Umbilical cord (tissue), 2 donors: ENCODE data around the gene EEF2. TPM values are rescaled to one million over a fixed set of nuclear protein-coding genes. Genes with fewer than 3 reads are reported as not detected.
A peak's percentile ranks its signal among the peaks of the same experiment; 100 is the strongest.
"Not testable (repeated sequence)": the region's sequence is repeated elsewhere in the genome, so short reads cannot be mapped to it uniquely, and the experiment has no call there.

Experiments
- DNase-seq: peaks from one replicate; pipeline ENCODE4 v3.0.0-alpha.2; 2015; ENCODE audit warnings: low spot score
- total RNA-seq: library from RNA; depleted of rRNA; stranded (reverse); fragments of >200 nt; gene quantifications from one replicate; pipeline ENCODE4 v1.2.3, GENCODE V29; 2014; ENCODE audit warnings: low replicate concordance; ENCODE audit not compliant: insufficient read depth

EEF2 gene
- total RNA-seq, 1 donor from 2014 or later = 2,474 TPM

DNA sequence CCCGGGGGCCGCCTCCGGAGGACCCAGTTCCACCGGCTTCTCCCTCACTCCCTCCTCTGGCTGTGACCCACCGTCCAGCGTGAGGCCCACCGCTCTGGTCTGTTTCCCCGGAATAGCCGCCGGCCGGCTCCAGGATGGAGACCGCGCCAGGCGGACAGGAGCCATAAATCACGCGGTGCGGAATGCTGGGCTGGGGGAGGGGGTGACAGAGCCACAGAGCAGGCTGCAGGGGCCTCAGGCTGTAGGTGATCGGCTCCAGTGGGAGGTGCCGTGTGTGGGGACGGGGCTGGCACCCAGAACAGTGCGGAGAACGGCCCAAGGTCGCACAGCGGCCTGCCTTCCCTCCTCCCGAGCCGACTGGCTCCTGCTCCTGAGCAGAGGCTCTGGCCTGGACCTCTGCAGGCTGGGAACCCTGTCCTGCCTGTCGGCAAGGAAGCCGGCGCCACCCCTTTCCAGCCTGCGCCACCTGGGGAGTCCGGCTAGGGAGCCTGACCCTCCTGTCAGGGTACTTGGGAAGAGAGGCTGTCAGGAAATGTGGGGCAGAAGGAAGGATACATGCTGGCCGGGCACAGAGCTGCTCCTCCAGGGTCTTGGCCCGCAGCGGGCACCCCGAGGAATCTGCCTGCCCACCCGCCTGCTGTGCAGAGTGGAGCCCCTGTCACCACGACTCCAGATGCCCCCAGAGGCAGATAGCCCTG is 30.6 kb upstream of the EEF2 start:
- peak; percentile 53 for DNase-seq

DNA sequence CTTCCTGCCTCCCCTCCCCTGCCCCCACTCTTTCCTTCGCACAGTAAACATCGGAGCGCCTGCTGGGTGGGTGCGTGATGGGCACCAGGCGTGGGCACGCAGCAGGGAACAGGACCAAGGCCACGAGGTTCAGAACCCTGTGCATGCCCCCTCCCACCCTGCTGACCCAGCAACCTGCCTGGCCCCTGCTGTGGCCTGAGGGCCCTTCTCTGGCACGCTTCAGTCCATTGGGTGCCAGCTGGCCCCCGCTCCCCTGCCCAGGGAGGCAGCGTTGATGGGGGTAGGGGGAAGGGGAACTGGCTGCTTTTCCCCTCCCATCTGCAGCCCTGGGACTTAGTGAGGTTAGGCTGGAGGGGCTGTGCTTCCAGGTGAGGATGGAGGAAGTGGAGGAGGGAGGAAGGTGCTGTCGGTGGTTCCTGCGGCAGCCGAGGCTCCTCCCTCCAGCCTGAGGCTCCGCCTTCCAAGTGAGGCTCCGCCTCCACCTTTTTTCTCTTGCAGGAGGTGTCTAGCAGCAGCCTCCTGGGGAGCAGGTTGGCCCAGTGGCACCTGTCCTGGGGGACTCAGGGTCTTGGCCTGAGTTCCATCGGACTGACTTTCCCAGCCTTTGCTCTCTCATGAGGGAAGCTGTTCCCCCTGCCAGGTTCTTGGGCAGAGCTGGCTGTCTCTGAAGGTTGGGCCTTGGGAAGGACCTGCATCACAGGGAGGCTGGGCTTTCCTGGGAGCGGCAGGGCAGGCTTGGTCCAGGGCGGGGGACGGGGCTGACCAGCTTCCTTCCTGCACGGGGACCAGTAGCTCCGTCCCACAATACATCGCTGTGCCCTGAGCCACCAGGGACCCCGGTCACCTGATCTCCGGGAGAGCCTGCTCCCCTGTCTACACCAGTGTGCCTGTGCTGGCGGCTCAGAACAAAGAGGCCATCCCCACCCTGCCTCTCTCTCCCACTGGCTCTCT is 29.6 kb upstream of the EEF2 start:
- peak; percentile 15 for DNase-seq

DNA sequence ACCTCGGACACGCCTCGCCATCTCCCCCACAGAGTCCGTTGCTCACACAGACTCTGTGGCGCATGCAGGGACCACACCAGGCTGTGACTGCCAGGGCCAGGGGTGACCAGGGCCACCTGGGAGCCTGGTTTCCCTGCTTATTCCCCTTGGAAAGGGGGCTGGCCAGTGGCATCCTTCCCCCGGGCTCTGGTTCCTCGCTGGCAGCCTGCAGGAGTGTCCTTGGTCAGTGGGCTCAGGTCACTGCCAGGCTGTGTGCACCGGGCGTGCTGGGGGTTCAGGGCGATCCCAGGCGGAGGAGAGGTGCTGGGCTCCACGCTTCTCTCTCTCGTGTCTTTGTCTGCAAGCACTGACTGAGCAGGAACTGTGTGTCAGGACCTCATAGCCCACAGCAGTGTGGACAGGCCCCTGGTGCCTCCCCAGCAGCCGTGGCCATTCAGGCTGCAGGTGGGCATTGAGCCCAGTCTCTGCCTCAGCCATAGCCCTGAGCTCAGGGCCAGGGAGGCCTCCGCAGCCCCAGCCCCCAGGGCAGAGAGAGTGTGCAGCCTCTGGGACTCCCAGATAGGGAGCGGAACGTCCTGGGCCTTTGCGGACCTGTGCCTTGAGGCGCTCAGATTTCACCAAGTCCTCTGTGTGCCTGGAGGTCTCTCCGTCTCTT is 28.8 kb upstream of the EEF2 start:
- DNase-seq = no peak

DNA sequence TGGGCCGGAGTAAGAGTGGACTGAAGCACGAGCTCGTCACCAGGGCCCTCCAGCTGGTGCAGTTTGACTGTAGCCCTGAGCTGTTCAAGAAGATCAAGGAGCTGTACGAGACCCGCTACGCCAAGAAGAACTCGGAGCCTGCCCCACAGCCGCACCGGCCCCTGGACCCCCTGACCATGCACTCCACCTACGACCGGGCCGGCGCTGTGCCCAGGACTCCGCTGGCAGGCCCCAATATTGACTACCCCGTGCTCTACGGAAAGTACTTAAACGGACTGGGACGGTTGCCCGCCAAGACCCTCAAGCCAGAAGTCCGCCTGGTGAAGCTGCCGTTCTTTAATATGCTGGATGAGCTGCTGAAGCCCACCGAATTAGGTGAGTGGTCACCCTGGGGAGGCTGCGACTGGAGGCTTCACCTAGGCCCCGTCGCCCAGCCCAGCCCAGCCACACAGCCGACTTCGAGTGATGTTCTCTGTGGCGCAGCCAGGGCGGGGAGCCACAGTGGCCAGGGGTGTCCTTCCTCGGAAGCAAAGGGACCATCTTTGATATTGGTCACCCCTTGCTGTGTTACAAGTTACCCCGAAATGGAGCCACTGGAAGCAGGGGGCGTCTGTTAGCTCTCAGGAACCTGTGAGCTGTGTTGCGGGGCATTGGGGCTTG is 27.8 kb upstream of the EEF2 start:
- DNase-seq = no peak

DNA sequence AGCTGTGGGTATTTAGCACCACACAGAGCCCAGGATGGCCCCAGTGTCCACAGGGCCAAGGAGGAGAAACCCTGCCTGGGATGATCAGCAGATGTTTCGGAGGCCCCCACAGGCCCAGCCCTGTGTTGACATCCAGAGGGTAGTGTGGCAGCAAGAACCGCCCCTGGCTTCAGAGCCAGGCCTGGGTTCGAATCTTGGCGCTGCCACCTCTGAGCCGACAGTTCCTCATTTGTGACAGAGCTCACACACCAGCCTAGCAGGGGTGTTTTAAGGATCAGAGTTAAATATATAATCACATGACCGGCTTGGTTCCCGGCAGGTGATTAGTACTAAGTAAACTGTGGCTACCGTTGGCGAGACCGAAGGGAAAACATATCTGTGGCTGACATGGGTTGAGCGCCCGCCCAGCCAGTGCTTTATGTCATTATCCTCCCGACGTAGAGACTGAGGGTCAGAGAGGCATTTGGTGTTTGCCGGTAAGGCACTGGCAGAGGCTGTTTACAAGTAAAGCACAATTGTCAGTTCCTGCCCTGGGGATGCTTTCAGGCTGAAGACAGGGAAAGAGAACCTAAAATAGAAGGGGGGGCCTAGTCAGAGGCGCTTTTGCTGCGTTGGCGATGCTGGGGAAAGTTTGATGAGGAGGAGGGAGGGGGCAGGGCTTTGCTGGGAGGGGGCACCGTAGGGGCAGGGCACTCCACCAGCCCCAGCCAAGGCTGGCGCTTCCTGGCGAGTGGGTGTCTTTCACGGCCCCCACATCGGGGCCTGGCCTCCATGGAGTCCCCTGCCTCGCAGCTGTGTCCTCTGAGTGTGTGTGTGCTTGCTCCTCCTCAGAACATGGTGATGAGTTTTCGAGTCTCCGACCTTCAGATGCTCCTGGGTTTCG is 27.1 kb upstream of the EEF2 start:
- no peak for DNase-seq

DNA sequence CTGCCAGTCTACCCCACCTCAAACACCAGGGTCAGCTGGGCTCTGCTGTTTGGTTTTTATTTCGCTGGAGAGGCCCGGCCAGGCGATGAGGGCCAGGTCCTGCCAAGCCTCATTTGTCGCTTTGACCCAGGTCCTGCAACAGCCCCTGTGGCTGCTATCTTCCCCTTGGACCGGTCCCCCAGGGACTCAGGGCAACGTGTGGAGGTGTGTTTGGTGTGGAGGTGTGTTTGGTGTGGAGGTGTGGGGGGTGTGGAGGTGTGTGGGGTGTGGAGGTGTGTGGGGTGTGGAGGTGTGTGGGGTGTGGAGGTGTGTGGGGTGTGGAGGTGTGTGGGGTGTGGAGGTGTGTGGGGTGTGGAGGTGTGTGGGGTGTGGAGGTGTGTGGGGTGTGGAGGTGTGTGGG is 26.2 kb upstream of the EEF2 start:
- DNase-seq = not testable (repeated sequence)

DNA sequence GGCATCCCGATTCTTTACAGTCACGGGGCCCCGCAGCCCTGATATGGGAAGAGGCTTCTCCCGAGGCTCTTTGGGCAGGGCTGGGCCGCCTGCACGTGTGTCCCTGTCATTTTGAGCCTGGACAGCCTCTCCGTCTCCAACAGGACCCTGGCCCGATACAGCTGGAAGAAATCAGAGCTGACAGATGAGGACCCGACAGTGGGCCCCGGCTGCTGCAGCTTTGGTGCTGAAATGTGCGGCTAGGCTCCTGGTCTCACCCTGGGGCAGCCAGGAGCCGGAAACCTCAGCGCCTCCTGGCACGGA is 25.5 kb upstream of the EEF2 start:
- no peak for DNase-seq

DNA sequence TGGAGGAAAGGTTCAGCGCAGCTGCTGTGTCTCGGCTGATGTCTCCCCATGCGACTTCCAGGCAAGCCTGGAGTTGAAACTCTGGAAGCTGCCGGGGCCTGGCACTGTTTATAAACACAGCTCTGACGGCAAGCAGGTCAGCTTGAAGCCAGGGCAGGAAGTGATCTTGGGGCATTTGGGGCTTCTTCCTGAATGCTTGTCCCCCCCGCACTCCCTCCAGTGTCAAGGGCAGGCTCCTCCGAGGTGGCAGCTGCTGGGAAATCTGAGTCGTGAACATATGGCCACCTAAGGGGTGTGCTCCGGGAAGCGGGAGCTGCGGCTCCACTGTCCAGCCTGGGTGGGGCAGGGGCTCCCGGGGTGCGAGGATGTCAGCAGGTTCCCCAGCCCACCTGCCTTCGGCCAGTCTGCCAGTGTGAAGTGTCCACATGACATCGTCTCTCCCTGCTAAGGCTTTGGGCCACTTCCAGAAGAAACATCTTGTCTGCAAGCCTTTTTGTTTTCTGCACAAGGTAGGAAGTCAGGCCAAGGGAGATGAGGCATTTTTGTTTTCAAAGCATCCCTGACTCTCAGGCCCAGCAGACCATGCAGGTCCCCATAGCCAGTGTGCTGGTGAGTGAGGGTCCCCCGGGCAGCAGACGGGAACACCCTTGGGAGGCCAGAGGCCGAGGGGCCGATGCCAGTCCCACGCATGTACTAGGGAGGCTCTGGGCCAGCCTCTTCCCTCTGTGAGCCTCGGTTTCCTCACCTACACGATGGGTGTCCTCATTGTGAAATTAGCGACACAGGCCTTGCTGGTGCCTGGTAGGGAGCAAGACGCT is 24.9 kb upstream of the EEF2 start:
- DNase-seq = no peak

DNA sequence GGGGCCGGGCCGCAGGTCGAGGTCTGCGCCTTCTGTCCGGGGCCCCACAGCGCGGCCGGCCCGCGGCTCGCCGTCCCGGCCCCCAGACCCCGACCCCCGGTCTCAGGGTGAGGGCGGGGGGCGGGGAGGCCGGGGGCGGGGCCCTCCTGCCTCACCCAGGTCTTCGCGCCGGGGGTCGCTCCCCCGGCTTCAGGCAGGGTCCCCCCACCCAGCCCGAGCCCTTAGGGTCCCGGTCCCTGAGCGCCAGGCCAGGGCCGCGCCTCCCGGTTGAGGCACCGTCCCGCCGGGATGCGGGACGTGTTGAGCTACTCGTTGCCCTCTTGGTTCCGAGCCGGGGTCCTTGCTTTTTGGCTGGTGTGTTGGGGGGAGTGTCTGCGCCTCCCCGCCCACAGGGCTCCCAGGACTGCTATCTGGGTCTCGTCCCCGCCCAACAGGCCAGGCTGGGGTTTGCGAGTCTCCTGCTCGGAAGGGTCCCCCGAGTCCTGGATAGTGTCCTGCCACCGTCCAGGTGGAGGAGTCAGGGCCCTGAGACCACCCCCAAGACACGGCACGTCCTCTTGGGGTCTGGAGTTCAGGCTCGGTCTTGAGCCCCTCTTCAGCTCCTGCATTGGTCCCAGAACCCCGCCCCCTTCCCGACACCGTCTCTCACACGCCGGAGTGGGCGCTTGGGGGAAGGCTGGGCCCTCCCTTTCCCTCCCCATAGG is 22.7 kb upstream of the EEF2 start:
- peak; percentile 27 for DNase-seq

DNA sequence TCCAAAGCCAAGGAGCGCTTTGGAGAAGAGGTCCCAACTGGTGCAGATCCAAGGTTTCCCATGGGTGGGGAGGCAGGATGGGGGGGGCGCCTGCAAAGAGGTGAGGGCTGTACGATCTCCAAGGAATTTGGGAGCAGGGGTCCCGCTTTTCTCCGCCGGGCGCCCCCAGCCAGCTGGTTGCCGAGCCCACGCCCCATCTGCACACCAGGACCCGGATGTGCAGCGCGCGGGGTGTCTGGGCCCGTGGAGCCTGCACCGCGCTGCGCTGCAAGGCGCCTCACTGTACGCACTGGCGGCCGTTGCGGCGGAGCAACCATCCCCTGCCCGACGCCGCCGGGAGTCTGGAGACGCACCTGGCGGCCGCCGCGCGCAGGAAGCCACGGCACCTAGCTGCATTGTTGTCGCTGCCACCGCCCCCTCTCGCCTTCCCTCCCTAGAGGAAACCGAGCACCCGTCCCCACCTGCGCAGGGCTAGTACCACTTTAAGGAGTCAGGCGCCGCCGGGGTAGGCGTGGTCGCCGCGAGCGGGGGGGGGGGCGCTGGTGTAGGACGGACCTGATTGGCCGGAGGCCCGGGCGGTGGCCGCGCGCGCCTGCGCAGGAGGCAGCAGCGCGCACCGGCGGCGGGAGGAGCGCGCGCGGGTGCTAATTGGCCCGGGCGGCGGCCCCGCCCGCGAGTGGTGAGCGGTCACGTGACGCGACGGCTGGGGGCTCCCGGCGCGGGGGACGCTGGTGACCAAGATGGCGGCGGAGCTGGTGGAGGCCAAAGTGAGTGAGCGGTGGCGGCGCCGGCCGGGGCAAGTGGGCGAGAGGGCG is 22.0 kb upstream of the EEF2 start, which contains the start of gene PIAS4:
Gene PIAS4, plus strand, starts transcription at position 716 of the 815 bp plus-strand sequence. Its CDS starts 25 bp downstream, at position 741.
- DNase-seq = peak; percentile 98

DNA sequence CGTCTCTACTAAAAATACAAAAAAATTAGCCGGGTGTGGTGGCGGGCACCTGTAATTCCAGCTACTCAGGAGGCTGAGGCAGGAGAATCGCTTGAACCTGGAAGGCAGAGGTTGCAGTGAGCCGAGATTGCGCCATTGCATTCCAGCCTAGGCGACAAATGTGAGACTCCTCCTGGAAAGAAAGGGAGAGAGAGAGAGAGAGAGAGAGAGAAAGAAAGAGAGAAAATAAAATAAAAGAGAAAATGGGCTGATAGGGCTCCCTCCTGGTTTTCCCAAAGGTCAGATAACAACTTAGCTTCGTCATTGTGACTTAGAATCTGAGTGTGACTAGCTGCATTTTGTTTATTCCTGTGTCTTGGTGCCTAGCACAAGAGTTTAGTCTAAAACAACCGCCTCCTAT is 20.2 kb upstream of the EEF2 start:
- DNase-seq = not testable (repeated sequence)

DNA sequence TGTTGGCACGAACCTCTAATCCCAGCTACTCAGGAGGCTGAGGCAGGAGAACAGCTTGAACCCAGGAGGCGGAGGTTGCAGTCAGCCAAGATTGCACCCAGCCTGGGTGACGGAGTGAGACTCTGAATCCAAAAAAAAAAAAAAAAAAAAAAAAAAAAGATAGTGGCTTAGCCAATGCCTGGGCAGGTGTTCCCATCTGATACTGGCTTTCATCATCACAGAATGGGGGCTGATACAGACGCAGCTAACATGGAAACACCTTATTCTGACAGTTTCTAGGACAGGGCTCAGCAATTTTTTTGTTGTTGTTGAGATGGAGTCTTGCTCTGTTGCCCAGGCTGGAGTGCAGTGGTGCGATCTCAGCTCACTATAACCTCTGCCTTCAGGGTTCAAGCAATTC is 15.5 kb upstream of the EEF2 start:
- not testable (repeated sequence) for DNase-seq

DNA sequence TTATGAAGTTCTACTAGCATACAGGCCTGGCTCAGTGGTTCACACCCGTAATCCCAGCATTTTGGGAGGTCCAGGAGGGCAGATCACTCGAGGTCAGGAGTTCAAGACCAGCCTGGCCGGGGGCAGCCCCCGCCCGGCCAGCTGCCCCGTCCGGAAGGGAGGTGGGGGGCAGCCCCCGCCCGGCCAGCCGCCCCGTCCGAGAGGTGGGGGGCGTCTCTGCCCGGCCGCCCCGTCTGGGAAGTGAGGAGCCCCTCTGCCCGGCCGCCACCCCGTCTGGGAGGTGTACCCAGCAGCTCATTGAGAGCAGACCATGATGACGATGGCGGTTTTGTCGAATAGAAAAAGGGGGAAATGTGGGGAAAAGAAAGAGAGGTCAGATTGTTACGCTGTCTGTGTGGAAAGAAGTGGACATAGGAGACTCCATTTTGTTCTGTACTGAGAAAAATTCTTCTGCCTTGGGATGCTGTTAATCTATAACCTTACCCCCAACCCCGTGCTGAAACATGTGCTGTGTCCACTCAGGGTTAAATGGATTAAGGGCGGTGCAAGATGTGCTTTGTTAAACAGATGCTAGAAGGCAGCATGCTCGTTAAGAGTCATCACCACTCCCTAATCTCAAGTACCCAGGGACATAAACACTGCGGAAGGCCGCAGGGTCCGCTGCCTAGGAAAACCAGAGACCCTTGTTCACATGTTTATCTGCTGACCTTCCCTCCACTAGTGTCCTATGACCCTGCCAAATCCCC is 13.6 kb upstream of the EEF2 start:
- DNase-seq = not testable (repeated sequence)

DNA sequence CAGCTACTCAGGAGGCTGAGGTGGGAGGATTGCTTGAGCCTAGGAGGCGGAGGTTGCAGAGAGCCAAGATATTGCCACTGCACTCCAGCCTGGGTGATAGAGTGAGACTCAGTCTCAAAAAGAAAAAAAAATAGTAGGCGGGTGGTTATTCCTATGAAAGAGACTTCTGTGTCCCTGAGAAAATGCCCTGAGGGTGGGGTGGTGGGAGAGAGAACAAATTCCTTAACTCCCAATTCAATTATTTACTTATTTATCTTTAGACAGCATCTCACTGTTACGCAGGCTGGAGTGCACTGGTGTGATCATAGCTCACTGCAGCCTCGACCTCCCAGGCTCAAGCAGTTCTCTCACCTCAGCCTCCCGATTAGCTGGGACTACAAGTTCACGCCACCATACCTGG is 10.3 kb upstream of the EEF2 start:
- DNase-seq = no peak

DNA sequence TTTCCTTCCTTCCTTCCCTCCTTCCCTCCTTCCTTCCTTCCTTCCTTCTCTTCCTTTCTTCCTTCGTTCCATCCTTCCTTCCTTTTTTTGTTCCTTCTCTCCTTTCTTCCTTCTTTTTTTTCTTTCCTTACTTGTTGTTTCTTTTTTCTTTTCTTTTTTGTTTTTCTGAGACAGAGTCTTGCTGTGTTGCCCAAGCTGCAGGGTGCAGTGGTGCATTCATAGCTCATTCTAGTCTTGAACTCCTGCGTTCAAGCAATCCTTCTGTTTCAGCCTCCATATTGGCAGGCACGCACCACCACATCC is 5.5 kb upstream of the EEF2 start:
- no peak for DNase-seq

DNA sequence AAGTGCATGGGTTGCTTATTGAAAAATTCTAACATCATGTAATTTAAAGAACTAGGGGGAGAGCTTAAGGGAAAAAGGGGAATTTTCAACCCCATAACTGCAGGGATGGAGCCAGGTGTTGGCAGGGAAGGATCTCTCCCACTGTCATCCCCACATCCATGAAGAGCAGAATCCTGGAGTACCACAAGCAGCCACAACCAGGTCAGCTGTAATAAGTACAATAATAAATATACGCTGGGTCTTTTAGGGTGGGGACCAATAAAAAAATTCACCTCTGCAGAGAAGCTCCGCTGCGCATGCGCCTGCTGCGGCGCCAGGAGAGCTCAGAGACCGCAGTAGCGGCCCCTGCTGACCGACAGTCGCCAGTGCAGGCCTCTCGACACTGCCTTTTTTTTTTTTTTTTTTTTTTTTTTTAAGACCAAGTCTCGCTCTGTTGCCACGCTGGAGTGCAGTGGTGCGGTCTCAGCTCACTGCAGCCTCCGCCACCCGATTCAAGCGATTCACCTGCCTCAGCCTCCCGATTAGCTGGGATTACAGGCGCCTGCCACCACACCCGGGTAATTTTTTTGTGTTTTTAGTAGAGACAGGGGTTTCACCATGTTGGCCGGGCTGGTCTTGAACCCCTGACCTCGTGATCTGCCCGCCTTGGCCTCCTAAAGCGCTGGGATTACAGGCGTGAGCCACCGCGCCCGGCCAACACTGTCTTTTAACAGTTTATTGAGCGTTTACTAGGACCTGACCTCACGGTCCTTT is 2.5 kb upstream of the EEF2 start:
- DNase-seq = peak; percentile 90
